MCF 10A (cell line): ENCODE data around the gene MGAT5. TPM values are rescaled to one million over a fixed set of nuclear protein-coding genes. Genes with fewer than 3 reads are reported as not detected.

ENCODE experiments used
- BruUV-seq: library from RNA; stranded (reverse); fragments of 400-500 nt; replicated peaks from 2 replicates; lab custom pipeline; 2021; lab: Mats Ljungman, UMichigan
- CTCF ChIA-PET: fragments of 300-600 bp; sonication (Branson Sonifier 250); formaldehyde crosslinking; extraction: SDS; loops from one replicate; lab custom pipeline; 2021; ENCODE audit warnings: antibody characterized with exemption, inconsistent platforms; lab: Yijun Ruan, JAX
- POLR2A ChIA-PET: fragments of 300-600, 350-650 bp; sonication (Branson Sonifier 250); formaldehyde crosslinking; extraction: SDS; loops from one replicate; lab custom pipeline; 2020; ENCODE audit warnings: antibody characterized with exemption, inconsistent platforms; lab: Yijun Ruan, JAX
- DNase-seq: peaks from one replicate; pipeline ENCODE4 v3.0.0-alpha.2; 2018; ENCODE audit not compliant: unreplicated experiment
- H3K27ac Mint-ChIP-seq: one replicate; pipeline ENCODE4 v1.8.0; 2022; ENCODE audit warnings: mild to moderate bottlenecking, low read depth, mixed read lengths; ENCODE audit not compliant: unreplicated experiment
- H3K27me3 Mint-ChIP-seq: one replicate; pipeline ENCODE4 v1.8.0; 2022; ENCODE audit warnings: mixed read lengths; ENCODE audit not compliant: insufficient read depth, unreplicated experiment
- H3K36me3 Mint-ChIP-seq: one replicate; pipeline ENCODE4 v1.8.0; 2022; ENCODE audit warnings: mild to moderate bottlenecking, moderate library complexity, mixed read lengths; ENCODE audit not compliant: insufficient read depth, unreplicated experiment
- H3K4me1 Mint-ChIP-seq: one replicate; pipeline ENCODE4 v1.8.0; 2022; ENCODE audit warnings: mixed read lengths; ENCODE audit not compliant: insufficient read depth, unreplicated experiment
- H3K4me3 Mint-ChIP-seq: one replicate; pipeline ENCODE4 v1.8.0; 2022; ENCODE audit warnings: mild to moderate bottlenecking, moderate library complexity, mixed read lengths; ENCODE audit not compliant: unreplicated experiment
- H3K9me3 Mint-ChIP-seq: one replicate; pipeline ENCODE4 v1.8.0; 2022; ENCODE audit warnings: mixed read lengths; ENCODE audit not compliant: unreplicated experiment
- CTCF ChIP-seq: fragments of 200-600 bp; IDR thresholded peaks from one replicate; pipeline ENCODE4 v1.8.0; 2022; ENCODE audit warnings: antibody characterized with exemption, mild to moderate bottlenecking; ENCODE audit not compliant: unreplicated experiment
- intact Hi-C: fragments of 100-400 bp; cut with micrococcal nuclease; formaldehyde crosslinking; loops from 2 replicates; pipeline ENCODE4 v1.14.1; 2022
- total RNA-seq: library from RNA; stranded (reverse); gene quantifications from 2 replicates; pipeline ENCODE4 v1.2.3, GENCODE V29; 2022

Gene MGAT5
- total RNA-seq, 1 experiment from 2014 or later = 22.2 TPM

DNA sequence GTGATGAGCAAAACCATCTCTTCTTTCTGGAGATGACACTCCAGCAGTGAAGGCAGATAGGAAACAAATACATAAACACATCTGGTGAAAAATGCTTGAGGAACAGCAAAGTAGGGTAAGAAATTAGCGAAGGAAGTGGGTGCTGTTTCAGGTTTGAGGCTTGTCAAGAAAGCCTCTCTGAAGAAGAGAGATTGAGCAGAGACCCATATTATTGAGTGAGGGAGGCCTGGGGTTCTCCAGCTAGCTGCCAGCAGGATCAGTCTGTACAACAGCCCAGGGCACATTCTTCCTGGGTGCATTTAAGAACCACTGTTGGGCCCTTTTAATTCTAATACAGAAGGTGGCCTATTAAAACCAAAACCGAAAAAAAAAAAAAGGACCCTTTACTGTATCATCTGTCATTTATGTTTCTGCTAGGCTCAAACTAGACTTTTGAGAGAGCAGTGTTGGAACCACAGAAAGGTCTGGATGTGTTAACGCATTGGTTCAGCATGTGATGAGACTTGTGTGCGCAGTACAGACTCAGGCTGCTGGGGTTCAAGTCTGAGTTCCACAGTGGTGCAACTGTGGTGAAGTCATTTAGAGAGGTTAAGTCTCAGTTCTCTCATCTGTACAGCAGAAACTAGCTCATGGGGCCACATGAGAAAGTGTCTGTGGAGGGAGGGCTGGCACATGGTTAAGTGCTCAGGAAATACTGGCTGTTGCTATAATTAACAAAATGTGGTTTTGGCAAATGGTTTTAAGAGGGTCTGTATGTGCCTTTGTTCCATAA, 28.9 kb downstream of the MGAT5 start:
- no peaks in the 10 kb centered on the region for H3K4me1 Mint-ChIP-seq
- DNase-seq = no peak
- no peaks in the 10 kb centered on the region for H3K9me3 Mint-ChIP-seq
- H3K27me3 Mint-ChIP-seq = no peaks in the 10 kb centered on the region
- no peak overlapping the region for H3K4me3 Mint-ChIP-seq
- ChIA-PET POLR2A (no interaction called here), CTCF (interaction anchor here (0.6 kb wide), 1 partner anchor 160 kb away, joined by 4 read pairs; no protein-coding TSS in a partner anchor)
- no peak for TF ChIP-seq CTCF
- no TSS peak for BruUV-seq
- intact Hi-C loops = loop anchor here (2.0 kb wide), 1 partner anchor 76 kb away; no protein-coding TSS in a partner anchor
- H3K36me3 Mint-ChIP-seq = no peaks in the 10 kb centered on the region
- H3K27ac Mint-ChIP-seq = no peak overlapping the region

- CTCF ChIA-PET = interaction anchor here (0.6 to 0.7 kb wide), 3 partner anchors 18 to 439 kb away, joined by 3 to 4 read pairs (median 3); no protein-coding TSS in a partner anchor
Measured at GRCh38 chr2:134283661-134284060, 29.8 kb downstream of the MGAT5 start.

GRCh38 chr2:134284119-134284670, 30.3 kb downstream of the MGAT5 start:
- BruUV-seq = no TSS peak
- CTCF ChIA-PET = interaction anchor here (0.6 to 0.7 kb wide), 2 partner anchors 19 to 439 kb away, joined by 3 read pairs; no protein-coding TSS in a partner anchor
- Mint-ChIP-seq H3K27ac (no peak overlapping the region), H3K27me3 (no peaks in the 10 kb centered on the region), H3K9me3 (no peaks in the 10 kb centered on the region), H3K36me3 (no peaks in the 10 kb centered on the region), H3K4me1 (no peaks in the 10 kb centered on the region), H3K4me3 (no peak overlapping the region)
- no peak for DNase-seq
- intact Hi-C loops = no loop called here
- POLR2A ChIA-PET = interaction anchor here (0.5 to 0.7 kb wide), 2 partner anchors 13 to 70 kb away, joined by 3 read pairs; no protein-coding TSS in a partner anchor
- TF ChIP-seq CTCF = no peak

More at GRCh38 chr2:134283661-134284060, 29.8 kb downstream of the MGAT5 start:
- no peaks in the 10 kb centered on the region for H3K36me3 Mint-ChIP-seq
- H3K4me1 Mint-ChIP-seq = no peaks in the 10 kb centered on the region
- no peak for TF ChIP-seq CTCF
- POLR2A ChIA-PET = interaction anchor here (0.5 kb wide), 1 partner anchor 70 kb away, joined by 3 read pairs; no protein-coding TSS in a partner anchor
- no peaks in the 10 kb centered on the region for H3K27me3 Mint-ChIP-seq
- intact Hi-C loops = loop anchor here (2.0 kb wide), 1 partner anchor 75 kb away; no protein-coding TSS in a partner anchor
- H3K4me3 Mint-ChIP-seq = no peak overlapping the region
- DNase-seq = no peak
- BruUV-seq = no TSS peak
- H3K27ac Mint-ChIP-seq = no peak overlapping the region
- H3K9me3 Mint-ChIP-seq = no peaks in the 10 kb centered on the region

DNA sequence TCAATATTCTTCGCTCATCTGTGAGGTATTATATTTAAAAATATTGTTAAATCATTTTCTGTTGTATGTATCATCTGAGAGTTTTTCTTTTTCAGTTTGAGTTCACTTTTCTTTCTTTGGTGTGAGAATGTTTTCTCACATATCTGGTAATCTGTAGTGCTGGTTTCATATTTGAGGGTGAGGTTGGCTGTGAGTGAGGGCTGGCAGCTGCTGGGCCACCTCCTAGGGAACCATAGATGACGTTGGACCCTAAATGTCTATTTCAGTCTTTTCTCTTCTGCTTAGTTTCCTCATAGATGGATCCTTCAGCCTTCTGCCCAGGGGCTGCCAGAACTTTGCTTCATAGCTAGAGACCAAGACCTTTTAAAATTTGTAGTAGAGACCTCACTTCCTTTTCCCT, 33.5 kb downstream of the MGAT5 start:
- BruUV-seq = no TSS peak
- POLR2A ChIA-PET = no interaction called here
- Mint-ChIP-seq H3K36me3 (no peaks in the 10 kb centered on the region), H3K4me1 (no peaks in the 10 kb centered on the region), H3K27me3 (no peaks in the 10 kb centered on the region), H3K27ac (no peak overlapping the region), H3K9me3 (no peaks in the 10 kb centered on the region), H3K4me3 (no peak overlapping the region)
- DNase-seq = no peak
- TF ChIP-seq CTCF = no peak
- CTCF ChIA-PET = interaction anchor here (1.1 kb wide), 1 partner anchor 124 kb away, joined by 5 read pairs; no protein-coding TSS in a partner anchor
- intact Hi-C loops = no loop called here
